Activated B cell treated with CpG ODN at 0.5 μM for 24 hours (primary cell): ENCODE results near the gene SERPINA9. TPM values are rescaled to one million over a fixed set of nuclear protein-coding genes. Genes with fewer than 3 reads are reported as not detected.
"Not testable (repeated sequence)": the region's sequence is repeated elsewhere in the genome, so short reads cannot be mapped to it uniquely, and the experiment has no call there.

ENCODE experiments used
- ATAC-seq: fragments of 200-7000 bp; cut with Tn5 transposase; one replicate; pipeline ENCODE4 v1.10.0; 2021; ENCODE audit warnings: low read depth, mild to moderate bottlenecking, moderate library complexity
- CTCF ChIA-PET: fragments of 350-600 bp; sonication (Branson Sonifier 250); formaldehyde crosslinking; loops from one replicate; lab custom pipeline; 2021; ENCODE audit warnings: antibody characterized with exemption; lab: Charles Lee
- POLR2A ChIA-PET: fragments of 350-600 bp; sonication (Branson Sonifier 250); formaldehyde crosslinking; loops from one replicate; lab custom pipeline; 2021; ENCODE audit warnings: antibody characterized with exemption; lab: Charles Lee
- DNase-seq: peaks from one replicate; pipeline ENCODE4 v3.0.0; 2022
- H3K27ac Mint-ChIP-seq: one replicate; pipeline ENCODE4 v1.8.0; 2020; ENCODE audit warnings: mixed read lengths
- H3K27me3 Mint-ChIP-seq: one replicate; pipeline ENCODE4 v1.8.0; 2021; ENCODE audit warnings: mixed read lengths
- H3K36me3 Mint-ChIP-seq: one replicate; pipeline ENCODE4 v1.8.0; 2021; ENCODE audit warnings: low read depth, mixed read lengths
- H3K4me1 Mint-ChIP-seq: one replicate; pipeline ENCODE4 v1.8.0; 2021; ENCODE audit warnings: mixed read lengths
- H3K4me3 Mint-ChIP-seq: one replicate; pipeline ENCODE4 v1.8.0; 2020; ENCODE audit warnings: mild to moderate bottlenecking, mixed read lengths
- H3K9me3 Mint-ChIP-seq: one replicate; pipeline ENCODE4 v1.8.0; 2020; ENCODE audit warnings: mixed read lengths
- CTCF ChIP-seq: fragments of 200-600 bp; IDR thresholded peaks from one replicate; pipeline ENCODE4 v1.8.0; 2022; ENCODE audit warnings: antibody characterized with exemption, mild to moderate bottlenecking
- intact Hi-C: fragments of 100-400 bp; cut with micrococcal nuclease; formaldehyde crosslinking; loops from one replicate; pipeline ENCODE4 v1.15.1; 2024
- total RNA-seq: library from RNA; stranded (reverse); gene quantifications from 2 replicates; pipeline ENCODE4 v1.2.3, GENCODE V29; 2022

SERPINA9 gene
- total RNA-seq, 1 donor from 2014 or later: 0.40 TPM

GRCh38 chr14:94517641-94518257, 41.8 kb upstream of the SERPINA9 start:
- H3K27ac Mint-ChIP-seq: no peak overlapping the region
- no peaks in the 10 kb centered on the region for H3K36me3 Mint-ChIP-seq
- H3K27me3 Mint-ChIP-seq: no peaks in the 10 kb centered on the region
- TF ChIP-seq CTCF: no peak
- ChIA-PET POLR2A (no interaction called here), CTCF (no interaction called here)
- no peak for ATAC-seq
- H3K4me3 Mint-ChIP-seq: no peak overlapping the region
- intact Hi-C loops: no loop called here
- H3K9me3 Mint-ChIP-seq: no peaks in the 10 kb centered on the region
- H3K4me1 Mint-ChIP-seq: no peaks in the 10 kb centered on the region
- DNase-seq: no peak

- no peaks in the 10 kb centered on the region for H3K27me3 Mint-ChIP-seq
- H3K27ac Mint-ChIP-seq: no peak overlapping the region
- intact Hi-C loops: no loop called here
- ChIA-PET POLR2A (no interaction called here), CTCF (no interaction called here)
- ATAC-seq (no peak), DNase-seq (no peak)
- H3K36me3 Mint-ChIP-seq: no peaks in the 10 kb centered on the region
- TF ChIP-seq CTCF: no peak
- no peaks in the 10 kb centered on the region for H3K9me3 Mint-ChIP-seq
- H3K4me1 Mint-ChIP-seq: no peaks in the 10 kb centered on the region
- no peak overlapping the region for H3K4me3 Mint-ChIP-seq
Observed at GRCh38 chr14:94517248-94517640, 41.2 kb upstream of the SERPINA9 start.

DNA sequence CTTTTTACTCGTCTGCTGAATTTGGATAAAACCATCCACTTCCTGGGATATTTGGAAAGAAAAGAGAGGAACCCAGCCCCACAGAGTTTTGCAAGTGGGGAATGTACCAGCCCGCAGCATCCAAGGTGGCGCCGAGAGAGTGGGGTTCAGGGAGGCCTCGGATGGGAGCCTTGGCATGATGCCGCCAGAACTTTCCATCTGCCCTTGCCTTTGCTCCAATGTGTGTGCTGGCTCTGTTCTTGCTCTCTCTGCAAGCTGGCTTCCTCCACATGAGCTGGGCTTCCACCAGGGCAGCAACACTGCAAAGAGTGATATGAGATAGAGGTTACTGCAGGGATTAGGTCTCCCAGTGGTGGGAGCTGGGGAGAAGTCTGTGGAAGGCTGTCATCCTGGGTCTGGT, 39.9 kb upstream of the SERPINA9 start:
- Mint-ChIP-seq H3K9me3 (no peaks in the 10 kb centered on the region), H3K36me3 (no peaks in the 10 kb centered on the region), H3K27ac (no peak overlapping the region), H3K27me3 (no peaks in the 10 kb centered on the region), H3K4me3 (no peak overlapping the region), H3K4me1 (no peaks in the 10 kb centered on the region)
- intact Hi-C loops: no loop called here
- TF ChIP-seq CTCF: no peak
- ATAC-seq (no peak), DNase-seq (no peak)
- ChIA-PET CTCF (no interaction called here), POLR2A (no interaction called here)

GRCh38 chr14:94515426-94515825, 39.4 kb upstream of the SERPINA9 start:
- Mint-ChIP-seq H3K4me3 (no peak overlapping the region), H3K27ac (no peak overlapping the region), H3K27me3 (no peaks in the 10 kb centered on the region), H3K4me1 (no peaks in the 10 kb centered on the region), H3K36me3 (no peaks in the 10 kb centered on the region), H3K9me3 (no peaks in the 10 kb centered on the region)
- ChIA-PET POLR2A (no interaction called here), CTCF (no interaction called here)
- no peak for TF ChIP-seq CTCF
- intact Hi-C loops: no loop called here
- DNase-seq: no peak
- no peak for ATAC-seq

DNA sequence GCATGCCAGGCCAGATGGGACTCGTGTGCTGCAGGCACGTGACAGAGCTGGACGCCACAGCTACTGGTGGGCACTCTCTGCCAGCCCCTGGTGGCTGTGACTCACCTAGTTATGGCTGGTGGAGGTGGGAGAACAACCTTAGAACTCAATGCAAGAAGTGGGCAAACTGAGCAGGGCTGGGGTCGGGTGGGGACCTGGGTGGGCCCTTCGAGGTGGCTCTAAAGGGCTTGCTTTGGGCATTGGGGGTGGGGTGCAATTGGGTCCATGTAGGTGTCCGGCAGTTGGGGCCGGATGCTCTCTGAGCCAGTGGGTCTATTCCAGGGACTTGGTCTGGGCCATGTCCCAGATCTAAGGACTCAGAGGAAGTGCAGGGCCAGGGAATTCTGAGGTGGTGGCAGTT, 38.4 kb upstream of the SERPINA9 start:
- Mint-ChIP-seq H3K4me3 (no peak overlapping the region), H3K27me3 (no peaks in the 10 kb centered on the region), H3K36me3 (no peaks in the 10 kb centered on the region), H3K9me3 (no peaks in the 10 kb centered on the region), H3K27ac (no peak overlapping the region), H3K4me1 (no peaks in the 10 kb centered on the region)
- no peak for TF ChIP-seq CTCF
- CTCF ChIA-PET: no interaction called here
- intact Hi-C loops: no loop called here
- ATAC-seq (no peak), DNase-seq (no peak)
- POLR2A ChIA-PET: no interaction called here

DNA sequence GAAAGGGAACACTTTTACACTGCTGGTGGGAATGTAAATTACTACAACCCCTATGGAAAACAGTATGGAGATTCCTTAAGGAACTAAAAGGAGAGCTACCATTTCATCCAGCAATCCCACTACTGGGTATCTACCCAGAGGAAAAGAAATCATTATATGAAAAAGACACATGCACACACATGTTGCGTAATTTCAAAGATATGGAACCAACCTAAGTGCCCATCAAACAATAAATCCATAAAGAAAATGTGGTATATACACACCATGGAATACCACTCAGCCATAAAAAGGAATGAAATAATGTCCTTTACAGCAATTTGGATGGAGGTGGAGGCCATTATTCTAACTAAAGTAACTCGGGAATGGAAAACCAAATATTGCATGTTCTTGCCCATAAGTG, 34.5 kb upstream of the SERPINA9 start:
- H3K27me3 Mint-ChIP-seq, H3K9me3 Mint-ChIP-seq, H3K4me3 Mint-ChIP-seq, H3K4me1 Mint-ChIP-seq, CTCF ChIA-PET, POLR2A ChIA-PET, H3K27ac Mint-ChIP-seq, ATAC-seq, intact Hi-C loops, H3K36me3 Mint-ChIP-seq, DNase-seq: not testable (repeated sequence)
